IMR-90 (cell line): ENCODE results near the gene TTC23. TPM values are rescaled to one million over a fixed set of nuclear protein-coding genes. Genes with fewer than 3 reads are reported as not detected.

Experiments
- ATAC-seq: fragments of 200-7000 bp; cut with Tn5 transposase; 2 replicates; pipeline ENCODE4 v1.9.1; 2020; ENCODE audit warnings: low read depth, mild to moderate bottlenecking, moderate library complexity
- BruUV-seq: library from RNA; stranded (reverse); fragments of 400-500 nt; replicated peaks from 2 replicates; lab custom pipeline; 2021; lab: Mats Ljungman, UMichigan
- CTCF ChIA-PET: fragments of 300-600 bp; formaldehyde crosslinking; extraction: SDS; loops from one replicate; lab custom pipeline; 2021; ENCODE audit warnings: antibody characterized with exemption; lab: Yijun Ruan, JAX
- POLR2A ChIA-PET: fragments of 300-600 bp; sonication (Branson Sonifier 250); formaldehyde crosslinking; loops from one replicate; lab custom pipeline; 2022; ENCODE audit warnings: antibody characterized with exemption; ENCODE audit not compliant: unreplicated experiment; lab: Charles Lee
- DNase-seq: peaks from one replicate; pipeline ENCODE4 v3.0.0; 2013
- H2AFZ ChIP-seq: replicated peaks from 2 replicates; pipeline ENCODE3; 2013; ENCODE audit warnings: low read length, mild to moderate bottlenecking; ENCODE audit not compliant: poor library complexity
- H2AK5ac ChIP-seq: 2 replicates; pipeline ENCODE4 v1.6.1; 2013; ENCODE audit warnings: low read depth, low read length, inconsistent platforms
- H2AK9ac ChIP-seq: replicated peaks from 2 replicates; pipeline ENCODE3; 2013; ENCODE audit warnings: mild to moderate bottlenecking, low read depth, low read length, moderate library complexity; ENCODE audit not compliant: poor library complexity
- H2BK120ac ChIP-seq: 2 replicates; pipeline ENCODE4 v1.6.1; 2013; ENCODE audit warnings: low read depth, low read length, inconsistent platforms
- H2BK15ac ChIP-seq: 3 replicates; pipeline ENCODE4 v1.6.1; 2013; ENCODE audit warnings: low read depth, low read length, inconsistent platforms
- H2BK20ac ChIP-seq: 2 replicates; pipeline ENCODE4 v1.6.1; 2013; ENCODE audit warnings: low read depth, mild to moderate bottlenecking, inconsistent platforms, low read length, moderate library complexity
- H2BK5ac ChIP-seq: 2 replicates; pipeline ENCODE4 v1.6.1; 2013; ENCODE audit warnings: mild to moderate bottlenecking, low read depth, low read length, inconsistent platforms; ENCODE audit not compliant: poor library complexity, severe bottlenecking
- H3K14ac ChIP-seq: replicated peaks from 2 replicates; pipeline ENCODE4 v1.6.1; 2013; ENCODE audit warnings: low read depth, low read length, inconsistent platforms
- H3K18ac ChIP-seq: 2 replicates; pipeline ENCODE4 v1.6.1; 2013; ENCODE audit warnings: low read depth, low read length, control low read depth
- H3K23ac ChIP-seq: 2 replicates; pipeline ENCODE4 v1.6.1; 2013; ENCODE audit warnings: low read depth, low read length, inconsistent platforms
- H3K27ac ChIP-seq: 2 replicates; pipeline ENCODE4 v1.5.1; 2013; ENCODE audit warnings: mild to moderate bottlenecking, control low read depth, low read length; ENCODE audit not compliant: insufficient read depth
- H3K27me3 ChIP-seq: 2 replicates; pipeline ENCODE4 v1.6.1; 2013; ENCODE audit warnings: low read length; ENCODE audit not compliant: control insufficient read depth, insufficient read depth
- H3K36me3 ChIP-seq: 2 replicates; pipeline ENCODE4 v1.6.1; 2013; ENCODE audit warnings: low read length, mixed read lengths; ENCODE audit not compliant: control insufficient read depth, insufficient read depth
- H3K4ac ChIP-seq: 2 replicates; pipeline ENCODE4 v1.6.1; 2013; ENCODE audit warnings: low read depth, low read length, inconsistent platforms
- H3K4me1 ChIP-seq: 2 replicates; pipeline ENCODE4 v1.6.1; 2013; ENCODE audit warnings: low read length, mixed read lengths; ENCODE audit not compliant: control insufficient read depth, insufficient read depth
- H3K4me2 ChIP-seq: 2 replicates; pipeline ENCODE4 v1.6.1; 2013; ENCODE audit warnings: low read depth, mild to moderate bottlenecking, control low read depth, low read length, moderate library complexity
- H3K4me3 ChIP-seq: 2 replicates; pipeline ENCODE4 v1.5.1; 2013; ENCODE audit warnings: low read depth, mild to moderate bottlenecking, control low read depth, low read length, moderate library complexity; ENCODE audit not compliant: insufficient read depth
- H3K56ac ChIP-seq: 2 replicates; pipeline ENCODE4 v1.6.1; 2013; ENCODE audit warnings: low read length, inconsistent platforms; ENCODE audit not compliant: insufficient read depth; ENCODE audit errors: extremely low read depth
- H3K79me1 ChIP-seq, 2 experiments: 2 replicates each; pipeline ENCODE4 v1.6.1; 2013; ENCODE audit warnings: low read length in 2 of 2, inconsistent platforms in 1 of 2, low read depth in 1 of 2
- H3K9ac ChIP-seq: 2 replicates; pipeline ENCODE4 v1.6.1; 2013; ENCODE audit warnings: low read depth, low read length, control low read depth
- H3K9me1 ChIP-seq: 2 replicates; pipeline ENCODE4 v1.6.1; 2013; ENCODE audit warnings: low read length, inconsistent platforms; ENCODE audit not compliant: insufficient read depth
- H3K9me3 ChIP-seq: 2 replicates; pipeline ENCODE4 v1.6.1; 2013; ENCODE audit warnings: low read length; ENCODE audit not compliant: control insufficient read depth, insufficient read depth
- H4K20me1 ChIP-seq: 2 replicates; pipeline ENCODE4 v1.6.1; 2013; ENCODE audit warnings: low read length, inconsistent platforms; ENCODE audit not compliant: insufficient read depth
- H4K5ac ChIP-seq: 2 replicates; pipeline ENCODE4 v1.6.1; 2013; ENCODE audit warnings: mild to moderate bottlenecking, low read depth, low read length, control low read depth
- H4K8ac ChIP-seq, 2 experiments: 2 replicates each; pipeline ENCODE4 v1.6.1; 2013; ENCODE audit warnings: low read depth in 2 of 2, low read length in 2 of 2, control low read depth in 1 of 2, inconsistent platforms in 1 of 2
- H4K91ac ChIP-seq: 2 replicates; pipeline ENCODE4 v1.6.1; 2013; ENCODE audit warnings: low read depth, low read length, inconsistent platforms; ENCODE audit not compliant: insufficient read depth
- BHLHE40 ChIP-seq: fragments of 150-350 bp; IDR thresholded peaks from 2 replicates; pipeline ENCODE4 v1.6.1; 2016; ENCODE audit warnings: mild to moderate bottlenecking, low read depth, low read length
- CEBPB ChIP-seq: IDR thresholded peaks from 2 replicates; pipeline ENCODE4 v1.6.1; 2012; ENCODE audit warnings: low read depth, low read length, improper control_type of control experiment
- CHD1 ChIP-seq: IDR thresholded peaks from 2 replicates; pipeline ENCODE4 v1.6.1; 2012; ENCODE audit warnings: low read depth, low read length, improper control_type of control experiment
- ELK1 ChIP-seq: fragments of 150-350 bp; IDR thresholded peaks from 2 replicates; pipeline ENCODE4 v1.6.1; 2016; ENCODE audit warnings: low read depth, mild to moderate bottlenecking, low read length, moderate library complexity, borderline replicate concordance
- FOS ChIP-seq: fragments of 150-350 bp; IDR thresholded peaks from 2 replicates; pipeline ENCODE4 v1.6.1; 2016; ENCODE audit warnings: low read depth, low read length
- MAFK ChIP-seq: IDR thresholded peaks from 2 replicates; pipeline ENCODE4 v1.6.1; 2012; ENCODE audit warnings: low read depth, low read length, improper control_type of control experiment
- MAZ ChIP-seq: IDR thresholded peaks from 2 replicates; pipeline ENCODE4 v1.6.1; 2012; ENCODE audit warnings: low read depth, mild to moderate bottlenecking, low read length, improper control_type of control experiment, moderate library complexity, borderline replicate concordance
- MXI1 ChIP-seq: IDR thresholded peaks from 2 replicates; pipeline ENCODE4 v1.6.1; 2012; ENCODE audit warnings: low read depth, mild to moderate bottlenecking, low read length, moderate library complexity, borderline replicate concordance
- NFE2L2 ChIP-seq: fragments of 150-350 bp; IDR thresholded peaks from 2 replicates; pipeline ENCODE4 v1.6.1; 2016; ENCODE audit warnings: low read depth, mild to moderate bottlenecking, low read length
- RAD21 ChIP-seq: IDR thresholded peaks from 2 replicates; pipeline ENCODE4 v1.6.1; 2012; ENCODE audit warnings: low read length, improper control_type of control experiment
- RCOR1 ChIP-seq: IDR thresholded peaks from 2 replicates; pipeline ENCODE4 v1.6.1; 2012; ENCODE audit warnings: mild to moderate bottlenecking, low read length, improper control_type of control experiment; ENCODE audit not compliant: insufficient replicate concordance
- RFX5 ChIP-seq: IDR thresholded peaks from 2 replicates; pipeline ENCODE4 v1.8.0; 2012; ENCODE audit warnings: low read depth, mild to moderate bottlenecking, low read length, moderate library complexity
- SMC3 ChIP-seq: fragments of 150-350 bp; IDR thresholded peaks from 2 replicates; pipeline ENCODE4 v1.6.1; 2016; ENCODE audit warnings: low read depth, mild to moderate bottlenecking, antibody characterized with exemption, low read length, moderate library complexity
- USF2 ChIP-seq: fragments of 150-350 bp; IDR thresholded peaks from 2 replicates; pipeline ENCODE4 v1.6.1; 2017; ENCODE audit warnings: mild to moderate bottlenecking, antibody characterized with exemption, low read length, low read depth
- WGBS, 2 experiments: methylation state at CpG; one replicate each; pipeline versions ENCODE4 v1.1.5 to v1.1.7; 2013; ENCODE audit warnings: missing lambda C conversion rate in 2 of 2; ENCODE audit not compliant: insufficient read length in 1 of 2; ENCODE audit errors: extremely low coverage in 2 of 2; 5-methylcytosine and 5-hydroxymethylcytosine counted together
- dilution Hi-C: fragments of 300-500 bp; cut with HindIII; formaldehyde crosslinking; loops from one replicate; pipeline ENCODE4 v1.14.3; 2018; ENCODE audit warnings: low sequenced_read_pairs; ENCODE audit not compliant: unreplicated experiment
- in situ Hi-C: fragments of 300-500 bp; cut with MboI; formaldehyde crosslinking; loops from 3 replicates; pipeline ENCODE4 v1.14.3; 2019; ENCODE audit warnings: low sequenced_read_pairs, inconsistent platforms, mixed read lengths
- intact Hi-C: fragments of 100-400 bp; cut with micrococcal nuclease; formaldehyde crosslinking; loops from 2 replicates; pipeline ENCODE4 v1.10.0; 2022
- polyA plus RNA-seq, 3 experiments: library from polyadenylated mRNA; depleted of rRNA; stranded (reverse); fragments of >200 nt; gene quantifications; 2 replicates each; pipeline ENCODE4 v1.2.3, GENCODE V29; 2012; ENCODE audit warnings: low replicate concordance in 1 of 3
- total RNA-seq: library from RNA; depleted of rRNA; stranded (reverse); fragments of >200 nt; gene quantifications from 2 replicates; pipeline ENCODE4 v1.2.3, GENCODE V29; 2012

Gene TTC23
- total and polyA plus RNA-seq, 2 of the 4 experiments (the other 2 are of a cell fraction): 7.8 to 29.8 TPM

- no peak overlapping the region for H3K4ac ChIP-seq
- no peak overlapping the region for H3K14ac ChIP-seq
- no peak overlapping the region for H2BK5ac ChIP-seq
- H3K9me3 ChIP-seq: no peaks in the 10 kb centered on the region
- H4K20me1 ChIP-seq: peaks cover 4% of the 10 kb centered on the region; the same call in 1 of the 2 replicates
- no peak overlapping the region for H2AK5ac ChIP-seq
- no TSS peak for BruUV-seq
- no peaks in the 10 kb centered on the region for H3K36me3 ChIP-seq
- POLR2A ChIA-PET: interaction anchor here (0.6 kb wide), 1 partner anchor 630 kb away, joined by 3 read pairs; the partner anchor contains the start of gene LYSMD4
- WGBS, 2 experiments: no CpG with 5 or more reads among the region's 2 CpGs
- peaks cover 4 to 18% of the 10 kb centered on the region in 2 experiments; a peak in 3 of 4 replicates for H3K79me1 ChIP-seq
- peaks cover 15% of the 10 kb centered on the region for H3K27me3 ChIP-seq
- TF ChIP-seq CHD1: no peak
- no peak for TF ChIP-seq MAFK
- no peak for TF ChIP-seq CEBPB
- TF ChIP-seq USF2: no peak
- TF ChIP-seq FOS: no peak
- TF ChIP-seq BHLHE40: no peak
- TF ChIP-seq SMC3: no peak
- no peak for TF ChIP-seq RFX5
- no peak for TF ChIP-seq NFE2L2
- TF ChIP-seq MXI1: no peak
- TF ChIP-seq MAZ: no peak
- TF ChIP-seq RCOR1: no peak
- no peak for TF ChIP-seq RAD21
- no peak for TF ChIP-seq ELK1
- no peak overlapping the region for H3K4me2 ChIP-seq
- no peak overlapping the region for H2AK9ac ChIP-seq
- no peak overlapping the region for H3K9ac ChIP-seq
- H4K5ac ChIP-seq: no peak overlapping the region
- H3K18ac ChIP-seq: no peak overlapping the region
- H4K91ac ChIP-seq: no peak overlapping the region
- no peak overlapping the region for H2BK20ac ChIP-seq
- DNase-seq (no peak), ATAC-seq (no peak)
- H2AFZ ChIP-seq: no peak overlapping the region
- in situ Hi-C loops: loop anchor here (25.0 kb wide), 1 partner anchor 634 kb away; the partner anchor contains the start of gene LYSMD4
- CTCF ChIA-PET: no interaction called here
- intact Hi-C loops: loop anchor here (5.0 kb wide), 1 partner anchor 629 kb away; the partner anchor contains the start of gene LYSMD4
- H4K8ac ChIP-seq: no peak overlapping the region
- peaks cover 1% of the 10 kb centered on the region; the same call in 1 of the 2 replicates for H3K4me1 ChIP-seq
- H3K27ac ChIP-seq: no peak overlapping the region
- H3K56ac ChIP-seq: no peak overlapping the region
- no peak overlapping the region for H3K4me3 ChIP-seq
- H2BK15ac ChIP-seq: no peak overlapping the region
- no peak overlapping the region for H3K23ac ChIP-seq
- no peak overlapping the region for H2BK120ac ChIP-seq
- dilution Hi-C loops: loop anchor here (25.0 kb wide), 1 partner anchor 109 kb away; no protein-coding TSS in a partner anchor
- H3K9me1 ChIP-seq: peaks cover 10% of the 10 kb centered on the region; the same call in 1 of the 2 replicates
Measured at GRCh38 chr15:99103279-99103678, 146.1 kb downstream of the TTC23 start.
